Activated T-cell treated with anti-CD3 and anti-CD28 coated beads for 48 hours (primary cell): ENCODE results near the gene USP40.

Source experiments
- DNase-seq: peaks from one replicate; pipeline ENCODE4 v3.0.0-alpha.2; 2020; ENCODE audit warnings: low read depth

The USP40 gene

GRCh38 chr2:233458031-233458610 is 108.5 kb downstream of the USP40 start:
- no peak for DNase-seq

GRCh38 chr2:233457356-233457755 is 109.2 kb downstream of the USP40 start:
- DNase-seq = no peak

- no peak for DNase-seq
Measured at GRCh38 chr2:233456934-233457333, 109.6 kb downstream of the USP40 start.

- DNase-seq = no peak
Measured at GRCh38 chr2:233456111-233456510, 110.5 kb downstream of the USP40 start.

- DNase-seq = no peak
Measured at GRCh38 chr2:233455491-233455890, 111.1 kb downstream of the USP40 start.

GRCh38 chr2:233455006-233455405 is 111.6 kb downstream of the USP40 start:
- DNase-seq = no peak

- no peak for DNase-seq
Measured at GRCh38 chr2:233453916-233454315, 112.7 kb downstream of the USP40 start.

- no peak for DNase-seq
Measured at GRCh38 chr2:233453111-233453915, 113.3 kb downstream of the USP40 start.

- DNase-seq = no peak
Measured at GRCh38 chr2:233451950-233452349, 114.6 kb downstream of the USP40 start.

GRCh38 chr2:233450864-233451575 is 115.6 kb downstream of the USP40 start:
- no peak for DNase-seq

GRCh38 chr2:233449921-233450863 is 116.4 kb downstream of the USP40 start:
- DNase-seq = no peak

GRCh38 chr2:233449081-233449901 is 117.3 kb downstream of the USP40 start:
- DNase-seq = no peak

GRCh38 chr2:233448575-233448974 is 118.0 kb downstream of the USP40 start:
- no peak for DNase-seq

GRCh38 chr2:233448220-233448559 is 118.4 kb downstream of the USP40 start:
- no peak for DNase-seq

GRCh38 chr2:233447506-233448219 is 118.9 kb downstream of the USP40 start:
- DNase-seq = no peak

- no peak for DNase-seq
Measured at GRCh38 chr2:233446606-233447305, 119.8 kb downstream of the USP40 start.

GRCh38 chr2:233446121-233446520 is 120.5 kb downstream of the USP40 start:
- no peak for DNase-seq

GRCh38 chr2:233445152-233445830 is 121.3 kb downstream of the USP40 start:
- DNase-seq = no peak

- no peak for DNase-seq
Measured at GRCh38 chr2:233444501-233444900, 122.1 kb downstream of the USP40 start.
